Activated naive CD4-positive, alpha-beta T cell (primary cell): ENCODE results near the gene RALGPS2.

ENCODE experiments used
- DNase-seq, 4 experiments: peaks; one replicate each; lab custom pipeline; 2025; lab: John Stamatoyannopoulos, UW

RALGPS2 gene

DNA sequence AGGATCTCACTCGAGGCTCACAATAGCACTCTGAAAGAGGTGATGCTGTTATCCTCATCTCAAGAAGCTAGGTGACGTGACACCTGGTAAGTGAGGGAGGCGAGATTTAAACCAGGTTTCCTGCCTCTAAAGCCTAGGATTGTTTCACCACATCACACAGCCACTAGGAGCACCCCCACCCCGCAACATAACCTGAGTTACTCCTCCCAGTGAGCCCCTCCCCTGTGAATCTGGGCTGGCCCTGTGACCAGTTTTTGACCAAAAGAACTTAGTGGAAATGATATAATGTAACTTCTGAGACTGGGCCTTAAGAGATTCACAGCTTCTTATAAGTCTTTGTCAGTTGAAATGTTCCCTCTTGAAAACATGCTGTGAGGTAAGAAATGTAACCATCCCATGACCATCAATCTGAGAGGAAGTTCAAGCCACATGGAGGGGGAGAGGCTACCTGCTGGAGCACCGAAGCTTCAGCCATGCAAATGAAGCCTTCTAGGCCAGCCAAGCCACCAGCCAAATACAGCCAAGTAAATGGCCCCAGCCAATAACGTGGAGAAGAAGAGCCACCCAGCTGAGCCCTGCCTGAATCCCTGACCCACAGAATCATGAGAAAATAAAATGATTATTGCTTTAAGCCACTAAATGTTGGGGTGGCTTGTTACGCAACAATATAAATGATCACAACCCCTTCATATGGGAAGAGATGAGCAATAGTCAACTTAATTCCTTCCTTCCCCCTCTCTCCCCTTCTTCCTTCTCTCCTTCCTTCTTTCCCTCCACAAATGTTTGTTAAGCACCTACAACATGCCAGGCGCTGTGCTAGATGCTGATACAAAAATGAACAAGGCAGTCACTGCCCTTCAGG is 239.7 kb downstream of the RALGPS2 start:
- no peak for DNase-seq

DNA sequence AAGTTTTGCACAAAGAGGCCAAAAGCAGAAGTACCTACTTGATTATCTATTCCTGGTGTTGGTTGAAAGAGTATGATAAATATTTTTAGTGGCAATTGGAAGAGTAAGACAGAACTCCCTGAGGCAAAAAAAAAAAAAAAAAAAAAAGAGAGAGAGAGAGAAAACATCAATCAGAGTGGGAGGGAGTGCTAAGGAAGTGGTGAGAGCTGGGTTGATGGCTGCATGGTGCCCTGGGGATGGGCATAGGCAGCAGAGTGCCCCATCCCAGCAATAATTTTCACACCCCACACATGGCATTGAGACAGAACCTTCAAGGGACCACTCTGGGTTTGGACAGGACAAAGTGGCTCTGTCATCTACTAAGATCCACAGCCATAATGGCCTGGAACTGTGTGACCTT is 241.3 kb downstream of the RALGPS2 start:
- DNase-seq: no peak

DNA sequence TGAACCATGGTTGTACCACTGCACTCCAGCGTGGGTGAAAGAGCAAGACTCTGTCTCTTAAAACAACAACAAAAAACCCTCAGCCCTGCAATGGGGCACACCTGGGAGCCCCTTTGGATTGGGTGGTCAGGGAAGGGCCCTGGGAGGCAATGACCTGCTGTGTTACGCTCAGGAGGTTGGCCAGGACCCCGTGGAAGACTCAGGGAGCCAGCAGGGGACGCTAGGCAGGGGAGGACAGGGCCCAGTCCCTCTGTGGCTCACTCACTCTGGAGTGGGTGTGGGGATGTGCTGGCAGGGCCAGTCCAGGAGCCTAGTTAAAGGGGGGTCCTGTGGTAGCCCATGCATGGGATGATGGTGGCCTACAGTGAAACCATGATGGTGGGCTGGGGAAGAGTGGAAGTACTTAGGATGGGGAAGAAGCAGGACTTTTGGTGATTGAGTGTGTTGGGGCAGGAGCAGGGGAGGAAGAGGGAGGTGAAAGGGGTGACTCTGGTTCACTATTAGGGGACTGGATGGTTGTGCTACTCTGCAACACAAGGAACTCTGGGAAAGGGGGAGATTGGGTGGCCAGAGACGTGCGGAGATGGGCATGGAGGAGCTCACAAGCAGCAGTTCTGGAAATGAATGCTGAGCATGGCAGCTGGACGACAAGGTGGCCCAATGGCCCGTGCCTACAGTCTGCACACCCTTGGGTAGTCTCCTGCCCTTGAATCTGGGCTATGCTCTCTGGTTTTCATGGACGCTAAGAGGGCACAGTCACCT is 244.4 kb downstream of the RALGPS2 start:
- no peak for DNase-seq

DNA sequence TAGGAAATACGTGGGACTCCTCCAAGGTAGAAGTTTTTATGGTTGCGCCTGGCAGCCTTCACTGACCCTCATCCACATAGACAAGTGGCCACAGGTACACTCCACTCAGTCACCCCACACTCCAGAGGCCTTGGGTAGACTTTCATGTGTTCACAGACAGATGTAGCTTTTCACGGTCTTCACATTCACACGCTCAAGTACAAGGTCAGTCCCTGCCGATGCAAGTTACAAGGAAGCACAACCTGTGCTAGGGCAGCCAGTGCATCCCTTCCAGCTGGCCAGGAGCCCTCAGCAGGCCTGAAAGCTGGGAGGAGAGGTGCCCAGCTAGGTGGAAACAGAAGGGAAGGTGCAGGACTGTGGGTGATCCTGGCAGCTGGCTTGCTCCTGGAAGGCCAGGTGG is 245.1 kb downstream of the RALGPS2 start:
- no peak for DNase-seq
